GM12865 (cell line): ENCODE measurements around the gene DIRAS3.

Experiments used
- DNase-seq: peaks from one replicate; pipeline ENCODE4 v3.0.0; 2010; ENCODE audit warnings: low read depth
- H3K4me3 ChIP-seq: 2 replicates; pipeline ENCODE4 v1.5.1; 2011; ENCODE audit warnings: mild to moderate bottlenecking, low read depth, low read length, control low read depth
- CTCF ChIP-seq: IDR thresholded peaks from 2 replicates; pipeline ENCODE4 v1.5.1; 2011; ENCODE audit warnings: low read length, control low read depth, low read depth, inconsistent platforms; ENCODE audit not compliant: insufficient read depth; ENCODE audit errors: missing control alignments

The DIRAS3 gene

GRCh38 chr1:68049941-68050878 lies at the start of gene DIRAS3:
Gene DIRAS3 (minus strand): TSS chr1:68050627. CDS start chr1:68047297, 3,330 bp downstream.
- no peak for TF ChIP-seq CTCF
- no peak within 1 kb of the TSS for H3K4me3 ChIP-seq
- no peak for DNase-seq

DNA sequence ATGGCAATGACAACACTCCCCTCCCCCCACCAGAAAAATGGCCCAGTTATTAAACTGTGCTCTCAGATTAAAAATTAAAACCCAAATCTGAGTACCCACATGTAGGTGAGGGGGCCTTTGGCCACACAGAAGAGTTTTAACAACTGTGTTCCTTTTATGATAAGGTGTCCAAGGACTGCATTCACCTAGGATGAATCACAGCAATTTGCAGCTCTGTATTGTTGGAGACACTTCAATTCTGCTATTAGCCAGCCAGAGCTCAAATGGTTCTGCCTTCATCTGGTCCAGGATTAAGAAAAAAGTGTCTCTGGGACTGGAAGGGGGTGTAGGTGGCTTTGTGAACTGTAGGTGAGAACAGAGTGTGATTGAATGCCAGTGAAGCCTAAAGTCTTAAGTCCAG lies 43.3 kb upstream of the DIRAS3 start:
- no peak for DNase-seq
- no peak overlapping the region for H3K4me3 ChIP-seq
- TF ChIP-seq CTCF = no peak

DNA sequence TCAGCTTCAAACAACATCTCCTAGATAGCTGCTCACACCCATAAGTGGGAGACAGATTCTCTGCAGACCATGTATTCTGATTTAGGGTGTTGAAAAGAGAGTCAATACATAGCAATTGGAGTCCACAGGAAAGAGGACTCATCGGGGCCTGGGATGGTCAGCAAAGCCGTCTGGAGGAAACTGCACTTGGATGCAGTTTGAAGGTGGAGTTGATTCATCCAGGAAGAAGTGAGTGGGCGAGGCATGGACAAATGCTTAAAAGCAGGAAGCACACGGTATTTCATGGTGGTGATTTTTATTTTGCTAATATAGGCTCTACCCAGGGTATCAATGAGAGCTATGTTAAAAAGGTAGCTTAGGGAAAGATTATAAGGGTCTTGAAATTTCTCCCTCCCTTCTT lies 36.8 kb upstream of the DIRAS3 start:
- no peak for DNase-seq
- no peak overlapping the region for H3K4me3 ChIP-seq
- no peak for TF ChIP-seq CTCF

DNA sequence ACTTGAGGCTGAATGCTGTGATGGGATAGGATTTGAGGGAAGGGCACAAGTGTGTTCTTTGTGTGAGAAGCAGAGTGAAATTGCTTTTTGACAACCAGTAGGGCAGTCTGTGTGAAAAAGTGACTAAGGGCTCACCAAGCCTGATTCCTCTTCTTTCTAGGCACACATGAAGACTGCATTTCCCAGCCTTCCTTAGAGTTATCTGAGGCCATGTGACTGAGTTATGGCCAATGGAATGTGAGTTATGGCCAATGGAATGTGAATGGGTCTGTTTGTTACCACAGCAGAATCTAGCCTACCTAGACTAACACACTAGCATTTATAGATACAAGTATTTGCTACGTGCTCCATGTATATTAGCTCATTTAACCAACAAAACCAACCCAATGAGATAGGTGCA lies 35.3 kb upstream of the DIRAS3 start:
- no peak for DNase-seq
- TF ChIP-seq CTCF = no peak
- H3K4me3 ChIP-seq = no peak overlapping the region

DNA sequence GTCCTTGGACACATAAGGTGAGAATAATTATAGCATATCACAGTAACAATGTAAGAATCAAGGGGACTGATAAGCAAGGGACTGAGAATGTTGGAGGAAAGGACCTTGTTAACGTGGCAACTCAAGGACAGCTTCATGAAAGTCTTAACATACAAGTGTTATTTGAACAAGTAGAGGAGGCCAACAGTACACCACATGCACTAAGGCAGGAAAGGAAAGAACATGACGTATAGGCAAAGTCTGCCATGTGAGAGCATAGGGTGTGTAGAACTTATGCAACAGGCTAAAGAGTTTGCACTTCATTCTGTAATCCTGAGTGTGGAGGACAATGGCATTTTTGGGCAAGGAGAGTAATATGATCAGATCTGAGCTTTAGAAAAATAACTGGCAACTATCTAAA lies 33.3 kb upstream of the DIRAS3 start:
- no peak for DNase-seq
- no peak overlapping the region for H3K4me3 ChIP-seq
- no peak for TF ChIP-seq CTCF

DNA sequence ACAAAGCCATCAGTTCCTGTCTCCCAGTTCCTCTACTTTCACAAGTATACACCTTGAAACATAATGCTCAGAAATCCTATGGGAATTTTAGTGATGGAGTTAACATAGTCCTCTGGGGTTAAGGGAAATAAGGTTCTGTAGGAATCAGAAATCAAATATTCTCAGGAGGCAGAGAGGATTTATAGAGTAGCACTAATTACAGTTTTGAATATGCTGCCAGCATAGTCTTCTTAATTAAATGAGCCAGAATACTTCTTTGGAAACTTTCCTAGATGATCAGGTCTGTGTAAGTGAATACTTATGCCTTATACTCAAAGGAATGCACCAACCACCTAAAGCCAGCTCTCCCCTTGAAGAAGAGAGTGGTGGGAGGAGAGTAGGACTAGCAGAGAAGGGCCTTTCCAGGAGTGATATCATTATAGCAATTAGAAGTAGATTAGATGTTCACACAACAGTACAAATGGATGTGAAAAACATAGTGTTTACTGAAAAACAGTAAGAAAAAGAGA lies 31.4 kb upstream of the DIRAS3 start:
- no peak for TF ChIP-seq CTCF
- no peak overlapping the region for H3K4me3 ChIP-seq
- DNase-seq = no peak
